ENCODE data around the gene PATJ.

DNA sequence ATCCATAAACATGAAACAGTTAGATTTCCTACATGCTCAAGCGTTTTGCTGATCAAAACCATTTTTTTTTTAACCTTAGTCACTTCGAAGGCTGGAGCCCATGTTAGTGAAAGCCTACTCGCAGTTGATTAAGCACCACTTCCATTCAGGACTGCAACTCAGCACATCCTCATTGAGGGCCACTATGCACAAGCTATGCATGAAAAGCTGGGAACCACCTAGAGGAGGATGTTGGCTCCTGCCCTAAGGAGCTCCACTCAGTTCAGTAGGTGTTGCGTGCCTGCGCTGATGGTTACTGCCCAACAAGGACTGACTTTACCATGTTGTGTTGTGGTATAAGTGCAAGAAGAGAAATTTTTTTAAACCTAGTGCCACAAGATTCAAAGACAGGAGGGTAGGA, 271.0 kb downstream of the PATJ start:
- TF ChIP-seq POLR2A (IDR thresholded peaks at IDR 0.05) (no peak), EP300 (IDR thresholded peaks at IDR 0.05) (no peak)
- TF ChIP-seq, protein P1, sequence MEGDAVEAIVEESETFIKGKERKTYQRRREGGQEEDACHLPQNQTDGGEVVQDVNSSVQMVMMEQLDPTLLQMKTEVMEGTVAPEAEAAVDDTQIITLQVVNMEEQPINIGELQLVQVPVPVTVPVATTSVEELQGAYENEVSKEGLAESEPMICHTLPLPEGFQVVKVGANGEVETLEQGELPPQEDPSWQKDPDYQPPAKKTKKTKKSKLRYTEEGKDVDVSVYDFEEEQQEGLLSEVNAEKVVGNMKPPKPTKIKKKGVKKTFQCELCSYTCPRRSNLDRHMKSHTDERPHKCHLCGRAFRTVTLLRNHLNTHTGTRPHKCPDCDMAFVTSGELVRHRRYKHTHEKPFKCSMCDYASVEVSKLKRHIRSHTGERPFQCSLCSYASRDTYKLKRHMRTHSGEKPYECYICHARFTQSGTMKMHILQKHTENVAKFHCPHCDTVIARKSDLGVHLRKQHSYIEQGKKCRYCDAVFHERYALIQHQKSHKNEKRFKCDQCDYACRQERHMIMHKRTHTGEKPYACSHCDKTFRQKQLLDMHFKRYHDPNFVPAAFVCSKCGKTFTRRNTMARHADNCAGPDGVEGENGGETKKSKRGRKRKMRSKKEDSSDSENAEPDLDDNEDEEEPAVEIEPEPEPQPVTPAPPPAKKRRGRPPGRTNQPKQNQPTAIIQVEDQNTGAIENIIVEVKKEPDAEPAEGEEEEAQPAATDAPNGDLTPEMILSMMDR (IDR thresholded peaks at IDR 0.05), result no peak

Measured in tibial nerve (tissue), 4 donors.